Measurements from ENCODE around the gene POLR1D.

The POLR1D gene

GRCh38 chr13:27665333-27665732 lies 43.6 kb downstream of the POLR1D start:
- Histone ChIP-seq H3K27ac (no peak overlapping the region), H3K9ac (ENCODE audit: insufficient read length) (no peak overlapping the region), H3K9me3 (ENCODE audit: low read depth, low read length) (no peaks in the 10 kb centered on the region), H3K36me3 (ENCODE audit: insufficient read depth, low read length) (peaks cover 8% of the 10 kb centered on the region; the same call in 1 of the 2 replicates), H3K4me3 (no peak overlapping the region)
- TF ChIP-seq POLR2AphosphoS5 (IDR thresholded peaks at IDR 0.05; ENCODE audit: borderline replicate concordance, low read depth, low read length) (no peak), FOXP2 (optimal IDR thresholded peaks at IDR 0.05; ENCODE audit: control extremely low read depth, extremely low read length, insufficient read depth) (no peak), EZH2 (IDR thresholded peaks at IDR 0.05) (no peak)
- DNase-seq (ENCODE audit: low read depth, low spot score) = no peak

GRCh38 chr13:27665761-27666160 lies 44.1 kb downstream of the POLR1D start:
- no peaks in the 10 kb centered on the region for H3K9me3 ChIP-seq (ENCODE audit: low read depth, low read length)
- no peak overlapping the region for H3K9ac ChIP-seq (ENCODE audit: insufficient read length)
- TF ChIP-seq POLR2AphosphoS5 (IDR thresholded peaks at IDR 0.05; ENCODE audit: borderline replicate concordance, low read depth, low read length) (no peak), EZH2 (IDR thresholded peaks at IDR 0.05) (no peak), FOXP2 (optimal IDR thresholded peaks at IDR 0.05; ENCODE audit: control extremely low read depth, extremely low read length, insufficient read depth) (no peak)
- no peak for DNase-seq (ENCODE audit: low read depth, low spot score)
- no peak overlapping the region for H3K27ac ChIP-seq
- no peak overlapping the region for H3K4me3 ChIP-seq
- H3K36me3 ChIP-seq (ENCODE audit: insufficient read depth, low read length) = peaks cover 8% of the 10 kb centered on the region; the same call in 1 of the 2 replicates

- Histone ChIP-seq H3K27ac (no peak overlapping the region), H3K4me3 (no peak overlapping the region), H3K36me3 (ENCODE audit: insufficient read depth, low read length) (peaks cover 8% of the 10 kb centered on the region; the same call in 1 of the 2 replicates), H3K9me3 (ENCODE audit: low read depth, low read length) (no peaks in the 10 kb centered on the region), H3K9ac (ENCODE audit: insufficient read length) (no peak overlapping the region)
- TF ChIP-seq FOXP2 (optimal IDR thresholded peaks at IDR 0.05; ENCODE audit: control extremely low read depth, extremely low read length, insufficient read depth) (no peak), POLR2AphosphoS5 (IDR thresholded peaks at IDR 0.05; ENCODE audit: borderline replicate concordance, low read depth, low read length) (no peak)
- DNase-seq (ENCODE audit: low read depth, low spot score) = no peak
These were observed 45.3 kb downstream of the POLR1D start for GRCh38 chr13:27666951-27667350.

GRCh38 chr13:27667946-27668345 lies 46.3 kb downstream of the POLR1D start:
- Histone ChIP-seq H3K27ac (no peak overlapping the region), H3K4me3 (no peak overlapping the region), H3K9me3 (ENCODE audit: low read depth, low read length) (no peaks in the 10 kb centered on the region), H3K9ac (ENCODE audit: insufficient read length) (no peak overlapping the region), H3K36me3 (ENCODE audit: insufficient read depth, low read length) (peaks cover 8% of the 10 kb centered on the region; the same call in 1 of the 2 replicates)
- TF ChIP-seq FOXP2 (optimal IDR thresholded peaks at IDR 0.05; ENCODE audit: control extremely low read depth, extremely low read length, insufficient read depth) (no peak), EZH2 (IDR thresholded peaks at IDR 0.05) (no peak), POLR2AphosphoS5 (IDR thresholded peaks at IDR 0.05; ENCODE audit: borderline replicate concordance, low read depth, low read length) (no peak)
- DNase-seq (ENCODE audit: low read depth, low spot score) = no peak

- H3K36me3 ChIP-seq (ENCODE audit: insufficient read depth, low read length) = peaks cover 5% of the 10 kb centered on the region; the same call in 1 of the 2 replicates
- H3K9ac ChIP-seq (ENCODE audit: insufficient read length) = no peak overlapping the region
- H3K27ac ChIP-seq = no peak overlapping the region
- DNase-seq (ENCODE audit: low read depth, low spot score) = no peak
- no peaks in the 10 kb centered on the region for H3K9me3 ChIP-seq (ENCODE audit: low read depth, low read length)
- TF ChIP-seq EZH2 (IDR thresholded peaks at IDR 0.05) = no peak
- TF ChIP-seq POLR2AphosphoS5 (IDR thresholded peaks at IDR 0.05; ENCODE audit: borderline replicate concordance, low read depth, low read length) = no peak
- no peak for TF ChIP-seq FOXP2 (optimal IDR thresholded peaks at IDR 0.05; ENCODE audit: control extremely low read depth, extremely low read length, insufficient read depth)
- H3K4me3 ChIP-seq = no peak overlapping the region
These were observed 49.2 kb downstream of the POLR1D start for GRCh38 chr13:27670861-27671260.

GRCh38 chr13:27672025-27672424 lies 50.3 kb downstream of the POLR1D start:
- no peaks in the 10 kb centered on the region for H3K9me3 ChIP-seq (ENCODE audit: low read depth, low read length)
- no peak overlapping the region for H3K9ac ChIP-seq (ENCODE audit: insufficient read length)
- no peak overlapping the region for H3K4me3 ChIP-seq
- TF ChIP-seq EZH2 (IDR thresholded peaks at IDR 0.05) = no peak
- TF ChIP-seq POLR2AphosphoS5 (IDR thresholded peaks at IDR 0.05; ENCODE audit: borderline replicate concordance, low read depth, low read length) = no peak
- no peak for TF ChIP-seq FOXP2 (optimal IDR thresholded peaks at IDR 0.05; ENCODE audit: control extremely low read depth, extremely low read length, insufficient read depth)
- H3K27ac ChIP-seq = no peak overlapping the region
- H3K36me3 ChIP-seq (ENCODE audit: insufficient read depth, low read length) = peaks cover under 1% of the 10 kb centered on the region; the same call in 1 of the 2 replicates
- DNase-seq (ENCODE audit: low read depth, low spot score) = no peak

Measured in SK-N-MC (cell line).